NCI-H2029 treated with DMSO at 0.1 percent for 48 hours (cell line): ENCODE data around the gene FCGR1A.
A peak's percentile ranks its signal among the peaks of the same experiment; 100 is the strongest.
"Not testable (repeated sequence)": the region's sequence is repeated elsewhere in the genome, so short reads cannot be mapped to it uniquely, and the experiment has no call there.

Source experiments
- DNase-seq: peaks from one replicate; lab custom pipeline; 2025; lab: John Stamatoyannopoulos, UW

Gene FCGR1A

GRCh38 chr1:149777084-149777483 is 5.4 kb upstream of the FCGR1A start:
- not testable (repeated sequence) for DNase-seq

GRCh38 chr1:149778313-149778712 is 4.2 kb upstream of the FCGR1A start:
- not testable (repeated sequence) for DNase-seq

GRCh38 chr1:149781413-149781984 is 995 bp upstream of the FCGR1A start:
- not testable (repeated sequence) for DNase-seq

GRCh38 chr1:149783289-149783688 is 795 bp downstream of the FCGR1A start:
- not testable (repeated sequence) for DNase-seq

GRCh38 chr1:149783868-149784267 is 1.4 kb downstream of the FCGR1A start:
- DNase-seq, result not testable (repeated sequence)

- DNase-seq, result not testable (repeated sequence)
These were observed 5.4 kb downstream of the FCGR1A start for GRCh38 chr1:149787688-149788451.

GRCh38 chr1:149792502-149792901 is 10.0 kb downstream of the FCGR1A start:
- not testable (repeated sequence) for DNase-seq

GRCh38 chr1:149792912-149793515 is 10.5 kb downstream of the FCGR1A start:
- peak; percentile 3 for DNase-seq

GRCh38 chr1:149793885-149794284 is 11.4 kb downstream of the FCGR1A start:
- not testable (repeated sequence) for DNase-seq

GRCh38 chr1:149801628-149802027 is 19.1 kb downstream of the FCGR1A start:
- DNase-seq, result not testable (repeated sequence)

GRCh38 chr1:149804417-149805080 is 22.1 kb downstream of the FCGR1A start:
- DNase-seq, result not testable (repeated sequence)

- DNase-seq, result not testable (repeated sequence)
These were observed 28.4 kb downstream of the FCGR1A start for GRCh38 chr1:149810697-149811405.

- DNase-seq, result not testable (repeated sequence)
These were observed 29.0 kb downstream of the FCGR1A start for GRCh38 chr1:149811514-149811889.

- peak; percentile 66 for DNase-seq
These were observed 29.7 kb downstream of the FCGR1A start for GRCh38 chr1:149811890-149812829.

GRCh38 chr1:149812893-149813801 is 30.7 kb downstream of the FCGR1A start:
- DNase-seq, result peak; percentile 62

GRCh38 chr1:149820387-149820786 is 37.9 kb downstream of the FCGR1A start:
- not testable (repeated sequence) for DNase-seq

- not testable (repeated sequence) for DNase-seq
These were observed 44.1 kb downstream of the FCGR1A start for GRCh38 chr1:149826555-149826954.

GRCh38 chr1:149831764-149832315 is 49.3 kb downstream of the FCGR1A start:
- DNase-seq, result not testable (repeated sequence)
